Measurements from ENCODE around the gene DCAF6.
A peak's percentile ranks its signal among the peaks of the same experiment; 100 is the strongest.

The DCAF6 gene

GRCh38 chr1:168081373-168082007 is 145.0 kb downstream of the DCAF6 start:
- DNase-seq: peak; percentile 81
- WGBS: 85% methylated on average over 4 of the region's 4 CpGs
- no peak overlapping the region for H2BK12ac ChIP-seq (ENCODE audit: low read length in 2 of 2)
- no peak overlapping the region for H3K4me2 ChIP-seq (ENCODE audit: low read length, poor library complexity, severe bottlenecking)
- H3K79me1 ChIP-seq (replicated peaks; ENCODE audit: low read length, poor library complexity, severe bottlenecking): peaks cover 9% of the 10 kb centered on the region
- H2BK5ac ChIP-seq (ENCODE audit: low read depth, low read length, poor library complexity, severe bottlenecking): no peak overlapping the region
- no peaks in the 10 kb centered on the region for H3K27me3 ChIP-seq (ENCODE audit: control insufficient read depth in 1 of 2, insufficient read depth in 1 of 2, low read length in 2 of 2)
- H3K4ac ChIP-seq (ENCODE audit: low read depth in 1 of 2, low read length in 2 of 2): no peak overlapping the region
- no peak overlapping the region for H3K23ac ChIP-seq (ENCODE audit: low read length in 2 of 2)
- H3K4me1 ChIP-seq (ENCODE audit: control insufficient read depth, insufficient read depth, low read depth, low read length): peaks cover 17% of the 10 kb centered on the region
- no peak overlapping the region for H3K14ac ChIP-seq (ENCODE audit: low read length in 2 of 2)
- H2BK120ac ChIP-seq (ENCODE audit: low read depth, low read length): no peak overlapping the region
- H3K18ac ChIP-seq (ENCODE audit: low read depth in 1 of 2, low read length in 2 of 2): no peak overlapping the region
- no peak overlapping the region for H2AFZ ChIP-seq (ENCODE audit: low read depth, low read length)
- H4K91ac ChIP-seq (ENCODE audit: low read length): no peak overlapping the region
- H2AK5ac ChIP-seq (ENCODE audit: low read length, severe bottlenecking): no peak overlapping the region
- H4K8ac ChIP-seq (ENCODE audit: low read length): no peak overlapping the region
- peaks cover 28 to 35% of the 10 kb centered on the region in 2 experiments for H3K36me3 ChIP-seq (ENCODE audit: control insufficient read depth in 1 of 2, insufficient read depth in 2 of 2, low read depth in 1 of 2, low read length in 2 of 2)
- no peak overlapping the region for H3K4me3 ChIP-seq (ENCODE audit: insufficient read depth in 1 of 2, low read depth in 1 of 2, low read length in 2 of 2)
- H3K9ac ChIP-seq (ENCODE audit: low read length): peak overlapping the region; percentile 85
- no peaks in the 10 kb centered on the region for H3K9me3 ChIP-seq (ENCODE audit: control insufficient read depth, low read length)
- H2BK15ac ChIP-seq (ENCODE audit: low read depth, poor library complexity, severe bottlenecking): no peak overlapping the region
- H3K27ac ChIP-seq (ENCODE audit: low read length, poor library complexity, severe bottlenecking): no peak overlapping the region

DNA sequence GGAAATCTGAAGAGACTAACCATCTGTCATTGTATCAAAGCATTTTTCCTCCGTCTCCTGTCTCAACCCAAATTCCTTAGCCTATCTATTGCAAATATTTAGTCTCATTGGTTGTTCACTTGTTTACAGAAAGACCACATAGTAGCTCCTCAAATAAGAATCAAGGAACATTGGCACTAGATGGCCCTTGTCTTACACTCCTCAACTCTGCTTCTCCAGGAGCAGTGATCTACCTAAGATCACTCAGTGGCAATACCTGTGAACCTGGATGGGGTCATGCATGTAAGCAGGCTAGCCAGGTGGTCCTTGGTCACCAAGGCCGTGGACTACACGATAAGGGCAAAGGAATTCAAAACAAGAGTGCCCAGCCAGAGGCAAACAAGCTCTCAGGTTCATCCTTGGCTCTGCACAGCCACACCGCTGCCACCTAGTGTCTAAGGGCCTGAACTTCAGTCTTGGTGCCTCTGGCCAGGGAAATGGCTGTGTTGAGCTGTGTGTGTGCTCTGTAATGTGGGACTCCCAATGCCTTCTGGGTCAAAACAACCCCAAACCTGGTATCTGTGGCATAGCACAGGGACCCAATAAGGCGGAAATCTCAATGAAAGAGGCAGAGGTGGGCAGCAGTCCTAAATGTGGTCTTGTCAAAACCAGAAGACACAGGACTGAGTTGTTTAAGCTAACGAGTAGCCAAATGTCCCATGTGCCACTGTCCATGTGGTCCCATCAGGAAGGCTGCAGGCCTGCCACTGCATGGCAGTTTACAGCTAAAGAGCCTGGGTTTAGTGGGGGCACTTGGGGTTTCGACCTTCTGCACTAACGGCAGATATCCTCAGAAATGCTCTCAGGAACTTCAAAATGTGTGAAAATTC is 145.8 kb downstream of the DCAF6 start:
- Histone ChIP-seq H3K18ac (ENCODE audit: low read depth in 1 of 2, low read length in 2 of 2) (peak overlapping the region in 1 of 2 experiments; percentile 55), H2BK120ac (ENCODE audit: low read depth, low read length) (no peak overlapping the region), H3K4me2 (ENCODE audit: low read length, poor library complexity, severe bottlenecking) (no peak overlapping the region), H3K23ac (ENCODE audit: low read length in 2 of 2) (peak overlapping the region in 1 of 2 experiments; percentile 29), H2AK5ac (ENCODE audit: low read length, severe bottlenecking) (peak overlapping the region; percentile 58), H3K9me3 (ENCODE audit: control insufficient read depth, low read length) (no peaks in the 10 kb centered on the region), H3K36me3 (ENCODE audit: control insufficient read depth in 1 of 2, insufficient read depth in 2 of 2, low read depth in 1 of 2, low read length in 2 of 2) (peaks cover 28 to 36% of the 10 kb centered on the region in 2 experiments), H3K9ac (ENCODE audit: low read length) (peak overlapping the region; percentile 85), H2BK12ac (ENCODE audit: low read length in 2 of 2) (no peak overlapping the region), H4K91ac (ENCODE audit: low read length) (no peak overlapping the region), H3K79me1 (replicated peaks; ENCODE audit: low read length, poor library complexity, severe bottlenecking) (peaks cover 8% of the 10 kb centered on the region), H2BK15ac (ENCODE audit: low read depth, poor library complexity, severe bottlenecking) (no peak overlapping the region), H3K27me3 (ENCODE audit: control insufficient read depth in 1 of 2, insufficient read depth in 1 of 2, low read length in 2 of 2) (no peaks in the 10 kb centered on the region), H3K14ac (ENCODE audit: low read length in 2 of 2) (no peak overlapping the region), H3K4me1 (ENCODE audit: control insufficient read depth, insufficient read depth, low read depth, low read length) (peaks cover 17% of the 10 kb centered on the region), H4K8ac (ENCODE audit: low read length) (no peak overlapping the region), H3K27ac (ENCODE audit: low read length, poor library complexity, severe bottlenecking) (no peak overlapping the region), H3K4ac (ENCODE audit: low read depth in 1 of 2, low read length in 2 of 2) (no peak overlapping the region), H2BK5ac (ENCODE audit: low read depth, low read length, poor library complexity, severe bottlenecking) (no peak overlapping the region), H3K4me3 (ENCODE audit: insufficient read depth in 1 of 2, low read depth in 1 of 2, low read length in 2 of 2) (no peak overlapping the region), H2AFZ (ENCODE audit: low read depth, low read length) (no peak overlapping the region)
- peak; percentile 73 for DNase-seq
- WGBS: 44% methylated on average over 7 of the region's 8 CpGs

DNA sequence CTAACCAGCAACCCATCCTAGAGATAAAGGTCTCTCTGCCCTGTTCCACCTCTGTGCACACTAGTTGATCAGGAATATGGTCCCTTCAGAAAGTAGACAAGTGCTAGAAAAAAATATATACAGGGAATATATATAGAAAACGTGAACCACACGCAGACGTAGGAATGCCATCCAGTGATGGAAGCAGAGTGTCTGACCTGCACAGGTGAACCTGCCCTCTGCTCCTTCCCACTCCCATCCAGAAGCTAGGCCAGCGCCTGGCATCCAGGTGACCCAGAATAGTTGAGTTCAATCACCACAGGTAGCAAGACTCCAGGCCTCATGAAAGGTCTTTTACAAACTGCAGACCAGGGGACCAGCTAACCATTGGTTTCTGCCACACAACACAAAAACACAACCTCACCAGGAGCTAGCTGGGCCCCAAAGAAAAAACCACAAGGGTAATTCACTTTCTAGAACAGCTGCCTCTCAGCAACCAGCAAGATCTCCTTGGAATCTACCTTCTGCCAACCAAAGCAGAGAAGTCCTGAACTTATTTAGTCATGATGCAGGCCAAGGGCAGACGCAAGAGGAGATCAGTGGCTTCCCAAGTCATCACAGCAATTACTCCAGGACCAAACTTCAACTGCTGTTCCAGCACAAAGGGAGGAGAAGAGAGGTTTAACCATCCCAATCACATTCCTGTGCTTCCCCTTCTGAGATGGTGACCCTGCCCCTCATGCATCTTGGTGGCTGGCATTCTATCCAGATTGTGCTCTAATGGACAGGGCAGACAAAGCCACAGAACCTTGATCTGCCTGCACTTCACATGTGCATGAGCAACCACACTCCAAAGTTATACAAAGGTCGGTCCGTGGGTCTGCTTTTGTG is 147.2 kb downstream of the DCAF6 start:
- H3K23ac ChIP-seq (ENCODE audit: low read length in 2 of 2): no peak overlapping the region
- H3K14ac ChIP-seq (ENCODE audit: low read length in 2 of 2): no peak overlapping the region
- no peak overlapping the region for H3K27ac ChIP-seq (ENCODE audit: low read length, poor library complexity, severe bottlenecking)
- H3K4me3 ChIP-seq (ENCODE audit: insufficient read depth in 1 of 2, low read depth in 1 of 2, low read length in 2 of 2): no peak overlapping the region
- H2BK15ac ChIP-seq (ENCODE audit: low read depth, poor library complexity, severe bottlenecking): no peak overlapping the region
- no peak overlapping the region for H3K18ac ChIP-seq (ENCODE audit: low read depth in 1 of 2, low read length in 2 of 2)
- no peaks in the 10 kb centered on the region for H3K9me3 ChIP-seq (ENCODE audit: control insufficient read depth, low read length)
- no peaks in the 10 kb centered on the region for H3K27me3 ChIP-seq (ENCODE audit: control insufficient read depth in 1 of 2, insufficient read depth in 1 of 2, low read length in 2 of 2)
- H2BK12ac ChIP-seq (ENCODE audit: low read length in 2 of 2): no peak overlapping the region
- no peak overlapping the region for H2BK5ac ChIP-seq (ENCODE audit: low read depth, low read length, poor library complexity, severe bottlenecking)
- no peak overlapping the region for H2BK120ac ChIP-seq (ENCODE audit: low read depth, low read length)
- H3K9ac ChIP-seq (ENCODE audit: low read length): no peak overlapping the region
- peaks cover 19% of the 10 kb centered on the region for H3K4me1 ChIP-seq (ENCODE audit: control insufficient read depth, insufficient read depth, low read depth, low read length)
- no peak overlapping the region for H4K91ac ChIP-seq (ENCODE audit: low read length)
- no peak overlapping the region for H3K4me2 ChIP-seq (ENCODE audit: low read length, poor library complexity, severe bottlenecking)
- H4K8ac ChIP-seq (ENCODE audit: low read length): no peak overlapping the region
- no peak overlapping the region for H2AFZ ChIP-seq (ENCODE audit: low read depth, low read length)
- WGBS: 97% methylated on average over 7 of the region's 7 CpGs
- H3K79me1 ChIP-seq (replicated peaks; ENCODE audit: low read length, poor library complexity, severe bottlenecking): peaks cover 8% of the 10 kb centered on the region
- H3K36me3 ChIP-seq (ENCODE audit: control insufficient read depth in 1 of 2, insufficient read depth in 2 of 2, low read depth in 1 of 2, low read length in 2 of 2): peaks cover 21 to 42% of the 10 kb centered on the region in 2 experiments
- DNase-seq: no peak
- no peak overlapping the region for H3K4ac ChIP-seq (ENCODE audit: low read depth in 1 of 2, low read length in 2 of 2)
- H2AK5ac ChIP-seq (ENCODE audit: low read length, severe bottlenecking): peak overlapping the region; percentile 21
